Measurements from ENCODE around the gene VMP1.
"Not testable (repeated sequence)": the region's sequence is repeated elsewhere in the genome, so short reads cannot be mapped to it uniquely, and the experiment has no call there.

VMP1 gene

GRCh38 chr17:59873414-59873813 is 166.0 kb downstream of the VMP1 start:
- DNase-seq, result not testable (repeated sequence)

GRCh38 chr17:59874376-59874775 is 166.9 kb downstream of the VMP1 start:
- DNase-seq, result no peak

- no peak for DNase-seq
Observed at GRCh38 chr17:59876107-59876506, 168.7 kb downstream of the VMP1 start.

GRCh38 chr17:59877965-59878364 is 170.5 kb downstream of the VMP1 start:
- DNase-seq, result no peak

GRCh38 chr17:59878624-59879023 is 171.2 kb downstream of the VMP1 start:
- DNase-seq, result no peak

GRCh38 chr17:59884861-59885260 is 177.4 kb downstream of the VMP1 start:
- DNase-seq, result no peak

- DNase-seq, result no peak
Observed at GRCh38 chr17:59888145-59888750, 180.8 kb downstream of the VMP1 start.

- DNase-seq, result no peak
Observed at GRCh38 chr17:59890720-59891119, 183.3 kb downstream of the VMP1 start.

Measured in CD4-positive, alpha-beta T cell treated with Interleukin-4 for 1 hour (primary cell).